Stimulated activated effector memory CD8-positive, alpha-beta T cell treated with anti-CD3 and anti-CD28 coated beads, Interleukin-12 subunit alpha, Interleukin-12 subunit beta, amount 100 ng/mL, for 72 hours (primary cell): Measurements from ENCODE around the gene MFAP3L.

Experiments used
- ATAC-seq: fragments of 150-1000 bp; cut with Tn5 transposase; 2 replicates; pipeline ENCODE4 v1.10.0; 2021
- DNase-seq, 2 donors: peaks; one replicate each; pipeline ENCODE4 v3.0.0; 2021 to 2022; ENCODE audit warnings: low spot score in 2 of 2
- H3K27ac Mint-ChIP-seq: one replicate; pipeline ENCODE4 v1.8.0; 2022; ENCODE audit warnings: mild to moderate bottlenecking, mixed read lengths
- H3K36me3 Mint-ChIP-seq: one replicate; pipeline ENCODE4 v1.8.0; 2022; ENCODE audit warnings: mild to moderate bottlenecking, mixed read lengths
- H3K4me1 Mint-ChIP-seq: one replicate; pipeline ENCODE4 v1.8.0; 2022; ENCODE audit warnings: mixed read lengths
- H3K4me3 Mint-ChIP-seq: one replicate; pipeline ENCODE4 v1.8.0; 2022; ENCODE audit warnings: mild to moderate bottlenecking, mixed read lengths
- H3K9me3 Mint-ChIP-seq: one replicate; pipeline ENCODE4 v1.8.0; 2022; ENCODE audit warnings: mixed read lengths

The MFAP3L gene

GRCh38 chr4:169984745-169985144 lies 41.5 kb downstream of the MFAP3L start:
- DNase-seq (no peak), ATAC-seq (no peak)
- Mint-ChIP-seq H3K36me3 (no peaks in the 10 kb centered on the region), H3K27ac (no peak overlapping the region), H3K4me1 (peaks cover 4% of the 10 kb centered on the region), H3K4me3 (no peak overlapping the region), H3K9me3 (no peaks in the 10 kb centered on the region)

- H3K9me3 Mint-ChIP-seq = no peaks in the 10 kb centered on the region
- DNase-seq (no peak), ATAC-seq (no peak)
- H3K36me3 Mint-ChIP-seq = no peaks in the 10 kb centered on the region
- H3K27ac Mint-ChIP-seq = no peak overlapping the region
- H3K4me1 Mint-ChIP-seq = peaks cover 4% of the 10 kb centered on the region
- no peak overlapping the region for H3K4me3 Mint-ChIP-seq
Measured at GRCh38 chr4:169984173-169984572, 42.0 kb downstream of the MFAP3L start.

- no peak overlapping the region for H3K4me3 Mint-ChIP-seq
- no peaks in the 10 kb centered on the region for H3K36me3 Mint-ChIP-seq
- H3K27ac Mint-ChIP-seq = no peak overlapping the region
- ATAC-seq (no peak), DNase-seq (no peak)
- no peaks in the 10 kb centered on the region for H3K9me3 Mint-ChIP-seq
- no peaks in the 10 kb centered on the region for H3K4me1 Mint-ChIP-seq
Measured at GRCh38 chr4:169976951-169977350, 49.2 kb downstream of the MFAP3L start.

- no peak overlapping the region for H3K27ac Mint-ChIP-seq
- H3K36me3 Mint-ChIP-seq = no peaks in the 10 kb centered on the region
- H3K4me1 Mint-ChIP-seq = no peaks in the 10 kb centered on the region
- no peak overlapping the region for H3K4me3 Mint-ChIP-seq
- ATAC-seq = peak; percentile 60
- H3K9me3 Mint-ChIP-seq = no peaks in the 10 kb centered on the region
- DNase-seq = no peak
Measured at GRCh38 chr4:169975838-169976796, 50.1 kb downstream of the MFAP3L start.

- no peaks in the 10 kb centered on the region for H3K36me3 Mint-ChIP-seq
- H3K27ac Mint-ChIP-seq = no peak overlapping the region
- no peaks in the 10 kb centered on the region for H3K9me3 Mint-ChIP-seq
- ATAC-seq (no peak), DNase-seq (no peak)
- no peak overlapping the region for H3K4me3 Mint-ChIP-seq
- no peaks in the 10 kb centered on the region for H3K4me1 Mint-ChIP-seq
Measured at GRCh38 chr4:169975131-169975837, 50.9 kb downstream of the MFAP3L start.

GRCh38 chr4:169971456-169972015 lies 54.7 kb downstream of the MFAP3L start:
- Mint-ChIP-seq H3K36me3 (no peaks in the 10 kb centered on the region), H3K9me3 (no peaks in the 10 kb centered on the region), H3K27ac (no peak overlapping the region), H3K4me1 (no peaks in the 10 kb centered on the region), H3K4me3 (no peak overlapping the region)
- DNase-seq (no peak), ATAC-seq (no peak)

- no peak overlapping the region for H3K27ac Mint-ChIP-seq
- DNase-seq (no peak), ATAC-seq (peak; percentile 81)
- no peaks in the 10 kb centered on the region for H3K9me3 Mint-ChIP-seq
- H3K4me1 Mint-ChIP-seq = no peaks in the 10 kb centered on the region
- no peak overlapping the region for H3K4me3 Mint-ChIP-seq
- H3K36me3 Mint-ChIP-seq = no peaks in the 10 kb centered on the region
Measured at GRCh38 chr4:169968999-169969398, 57.2 kb downstream of the MFAP3L start.

- Mint-ChIP-seq H3K9me3 (no peaks in the 10 kb centered on the region), H3K4me3 (no peak overlapping the region), H3K27ac (no peak overlapping the region), H3K4me1 (no peaks in the 10 kb centered on the region), H3K36me3 (no peaks in the 10 kb centered on the region)
- DNase-seq (no peak), ATAC-seq (no peak)
Measured at GRCh38 chr4:169963998-169964397, 62.2 kb downstream of the MFAP3L start.

GRCh38 chr4:169959254-169959653 lies 66.9 kb downstream of the MFAP3L start:
- no peak overlapping the region for H3K27ac Mint-ChIP-seq
- H3K4me3 Mint-ChIP-seq = no peak overlapping the region
- DNase-seq (no peak), ATAC-seq (no peak)
- no peaks in the 10 kb centered on the region for H3K4me1 Mint-ChIP-seq
- H3K9me3 Mint-ChIP-seq = no peaks in the 10 kb centered on the region
- H3K36me3 Mint-ChIP-seq = no peaks in the 10 kb centered on the region

GRCh38 chr4:169958629-169959028 lies 67.6 kb downstream of the MFAP3L start:
- no peak overlapping the region for H3K4me3 Mint-ChIP-seq
- ATAC-seq (no peak), DNase-seq (no peak)
- H3K27ac Mint-ChIP-seq = no peak overlapping the region
- no peaks in the 10 kb centered on the region for H3K36me3 Mint-ChIP-seq
- no peaks in the 10 kb centered on the region for H3K4me1 Mint-ChIP-seq
- no peaks in the 10 kb centered on the region for H3K9me3 Mint-ChIP-seq

- Mint-ChIP-seq H3K4me3 (no peak overlapping the region), H3K36me3 (no peaks in the 10 kb centered on the region), H3K4me1 (no peaks in the 10 kb centered on the region), H3K9me3 (no peaks in the 10 kb centered on the region), H3K27ac (no peak overlapping the region)
- ATAC-seq = no peak
- DNase-seq = no peak
Measured at GRCh38 chr4:169957785-169958184, 68.4 kb downstream of the MFAP3L start.

GRCh38 chr4:169956091-169956843 lies 69.9 kb downstream of the MFAP3L start:
- Mint-ChIP-seq H3K4me3 (no peak overlapping the region), H3K27ac (no peak overlapping the region), H3K36me3 (no peaks in the 10 kb centered on the region), H3K4me1 (no peaks in the 10 kb centered on the region), H3K9me3 (no peaks in the 10 kb centered on the region)
- ATAC-seq (no peak), DNase-seq (no peak)

- no peak overlapping the region for H3K4me3 Mint-ChIP-seq
- no peaks in the 10 kb centered on the region for H3K4me1 Mint-ChIP-seq
- DNase-seq = no peak
- no peak for ATAC-seq
- H3K27ac Mint-ChIP-seq = no peak overlapping the region
- H3K36me3 Mint-ChIP-seq = no peaks in the 10 kb centered on the region
- H3K9me3 Mint-ChIP-seq = no peaks in the 10 kb centered on the region
Measured at GRCh38 chr4:169955521-169955920, 70.7 kb downstream of the MFAP3L start.

GRCh38 chr4:169952236-169953002 lies 73.8 kb downstream of the MFAP3L start:
- H3K9me3 Mint-ChIP-seq = no peaks in the 10 kb centered on the region
- no peak overlapping the region for H3K27ac Mint-ChIP-seq
- ATAC-seq (no peak), DNase-seq (no peak)
- no peak overlapping the region for H3K4me3 Mint-ChIP-seq
- no peaks in the 10 kb centered on the region for H3K36me3 Mint-ChIP-seq
- H3K4me1 Mint-ChIP-seq = no peaks in the 10 kb centered on the region
